ENCODE data around the gene IMMP2L. TPM values are rescaled to one million over a fixed set of nuclear protein-coding genes. Genes with fewer than 3 reads are reported as not detected.

Gene IMMP2L
- polyA plus RNA-seq, 1 of the 3 experiments (the other 2 are of a cell fraction) = 10.7 TPM

DNA sequence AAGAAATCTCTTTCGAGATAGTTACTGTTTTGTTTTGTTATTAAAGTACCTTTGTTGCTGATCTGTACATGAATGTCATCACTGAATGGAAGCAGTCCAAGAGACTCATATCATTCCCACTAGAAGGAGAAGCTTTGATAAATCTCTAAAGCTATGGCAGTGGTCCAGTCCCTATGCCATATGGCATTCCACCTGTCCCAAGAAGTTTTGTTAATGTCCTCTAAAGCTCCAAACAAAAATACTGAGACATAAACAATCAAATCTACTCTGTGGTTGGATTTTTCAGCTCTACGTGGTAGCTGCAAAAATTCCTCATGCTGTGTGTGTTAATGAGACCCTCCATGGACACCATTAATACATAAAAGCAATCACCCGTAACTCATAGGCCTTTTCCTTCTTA is 377.3 kb downstream of the IMMP2L start:
- H2AFZ ChIP-seq (ENCODE audit: low read depth) = no peak overlapping the region
- H4K20me1 ChIP-seq (ENCODE audit: insufficient read depth) = no peaks in the 10 kb centered on the region
- H3F3A ChIP-seq (replicated peaks; ENCODE audit: insufficient read depth) = no peaks in the 10 kb centered on the region
- H3K4me2 ChIP-seq = no peak overlapping the region
- no peaks in the 10 kb centered on the region for H3K9me2 ChIP-seq
- ChIA-PET CTCF (interaction anchor here (0.8 to 0.9 kb wide), 2 partner anchors 12 to 578 kb away, joined by 3 read pairs; no protein-coding TSS in a partner anchor), POLR2A (no interaction called here)
- H3K79me2 ChIP-seq (ENCODE audit: insufficient read depth) = no peaks in the 10 kb centered on the region
- no peak for DNase-seq
- H3K4me3 ChIP-seq (ENCODE audit: low read depth in 2 of 2, low read length in 1 of 2) = no peak overlapping the region
- no peak overlapping the region for H3K9ac ChIP-seq
- peaks cover 0 to 2% of the 10 kb centered on the region in 2 experiments; a peak in 1 of 4 replicates for H3K4me1 ChIP-seq (ENCODE audit: control insufficient read depth in 1 of 2, insufficient read depth in 2 of 2, low read depth in 1 of 2, low read length in 1 of 2)
- TF ChIP-seq GABPA (IDR thresholded peaks at IDR 0.05; ENCODE audit: low read depth) = no peak
- TF ChIP-seq NFIC (IDR thresholded peaks at IDR 0.05; ENCODE audit: borderline replicate concordance) = no peak
- no peaks in the 10 kb centered on the region for H3K9me3 ChIP-seq
- H3K27ac ChIP-seq (ENCODE audit: low read depth in 2 of 2, low read length in 1 of 2) = no peak overlapping the region
- H3K36me3 ChIP-seq (replicated peaks in 1 of 2; ENCODE audit: control insufficient read depth in 1 of 2, insufficient read depth in 2 of 2, low read length in 1 of 2) = peaks cover 0 to 2% of the 10 kb centered on the region in 2 experiments
- no peaks in the 10 kb centered on the region for H3K27me3 ChIP-seq (ENCODE audit: insufficient read depth)
- WGBS (ENCODE audit: low lambda C conversion rate) = 90% methylated on average over 3 of the region's 3 CpGs

DNA sequence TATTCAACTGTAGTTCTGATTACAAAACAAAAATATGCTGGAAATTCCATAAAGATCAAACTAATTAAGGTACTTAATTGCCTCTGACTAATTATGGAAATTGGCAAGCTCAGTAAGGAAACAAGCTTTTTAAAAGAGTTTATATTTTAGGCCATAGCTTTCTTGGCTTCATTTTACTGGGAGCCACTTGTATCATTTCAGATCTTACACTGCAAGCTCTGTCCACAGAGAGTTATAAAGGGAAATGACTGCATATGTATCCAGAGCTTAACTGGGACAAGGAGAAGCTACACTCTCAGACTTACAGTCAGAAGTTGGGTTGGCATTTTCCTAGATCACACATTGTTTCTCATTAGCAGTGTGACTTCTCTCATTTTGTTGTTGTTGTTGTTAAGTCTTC is 379.0 kb downstream of the IMMP2L start:
- Histone ChIP-seq H3K36me3 (replicated peaks in 1 of 2; ENCODE audit: control insufficient read depth in 1 of 2, insufficient read depth in 2 of 2, low read length in 1 of 2) (peaks cover 0 to 4% of the 10 kb centered on the region in 2 experiments), H2AFZ (ENCODE audit: low read depth) (no peak overlapping the region), H3K9me2 (no peaks in the 10 kb centered on the region), H3K4me2 (no peak overlapping the region), H3K4me3 (ENCODE audit: low read depth in 2 of 2, low read length in 1 of 2) (no peak overlapping the region), H4K20me1 (ENCODE audit: insufficient read depth) (no peaks in the 10 kb centered on the region), H3K9ac (no peak overlapping the region), H3K27me3 (ENCODE audit: insufficient read depth) (no peaks in the 10 kb centered on the region), H3K27ac (ENCODE audit: low read depth in 2 of 2, low read length in 1 of 2) (no peak overlapping the region), H3F3A (replicated peaks; ENCODE audit: insufficient read depth) (no peaks in the 10 kb centered on the region), H3K9me3 (no peaks in the 10 kb centered on the region), H3K4me1 (ENCODE audit: control insufficient read depth in 1 of 2, insufficient read depth in 2 of 2, low read depth in 1 of 2, low read length in 1 of 2) (no peaks in the 10 kb centered on the region; a peak in 1 of 4 replicates), H3K79me2 (ENCODE audit: insufficient read depth) (no peaks in the 10 kb centered on the region)
- no peak for DNase-seq
- ChIA-PET CTCF (interaction anchor here (1.3 kb wide), 1 partner anchor 10 kb away, joined by 3 read pairs; no protein-coding TSS in a partner anchor), POLR2A (no interaction called here)
- TF ChIP-seq NRF1 (IDR thresholded peaks at IDR 0.05; ENCODE audit: low read depth, low read length) = no peak
- TF ChIP-seq, protein P1, sequence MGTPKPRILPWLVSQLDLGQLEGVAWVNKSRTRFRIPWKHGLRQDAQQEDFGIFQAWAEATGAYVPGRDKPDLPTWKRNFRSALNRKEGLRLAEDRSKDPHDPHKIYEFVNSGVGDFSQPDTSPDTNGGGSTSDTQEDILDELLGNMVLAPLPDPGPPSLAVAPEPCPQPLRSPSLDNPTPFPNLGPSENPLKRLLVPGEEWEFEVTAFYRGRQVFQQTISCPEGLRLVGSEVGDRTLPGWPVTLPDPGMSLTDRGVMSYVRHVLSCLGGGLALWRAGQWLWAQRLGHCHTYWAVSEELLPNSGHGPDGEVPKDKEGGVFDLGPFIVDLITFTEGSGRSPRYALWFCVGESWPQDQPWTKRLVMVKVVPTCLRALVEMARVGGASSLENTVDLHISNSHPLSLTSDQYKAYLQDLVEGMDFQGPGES (IDR thresholded peaks at IDR 0.05; ENCODE audit: low read depth, low read length) = no peak
- TF ChIP-seq, protein P2, sequence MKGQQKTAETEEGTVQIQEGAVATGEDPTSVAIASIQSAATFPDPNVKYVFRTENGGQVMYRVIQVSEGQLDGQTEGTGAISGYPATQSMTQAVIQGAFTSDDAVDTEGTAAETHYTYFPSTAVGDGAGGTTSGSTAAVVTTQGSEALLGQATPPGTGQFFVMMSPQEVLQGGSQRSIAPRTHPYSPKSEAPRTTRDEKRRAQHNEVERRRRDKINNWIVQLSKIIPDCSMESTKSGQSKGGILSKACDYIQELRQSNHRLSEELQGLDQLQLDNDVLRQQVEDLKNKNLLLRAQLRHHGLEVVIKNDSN (IDR thresholded peaks at IDR 0.05; ENCODE audit: borderline replicate concordance, low read depth) = no peak
- TF ChIP-seq EP300 (IDR thresholded peaks at IDR 0.05; ENCODE audit: borderline replicate concordance in 1 of 2, low read depth in 1 of 2, low read length in 1 of 2) = no peak
- no peak for TF ChIP-seq MXI1 (IDR thresholded peaks at IDR 0.05; ENCODE audit: low read depth, low read length)
- no peak for TF ChIP-seq MEF2A (IDR thresholded peaks at IDR 0.05; ENCODE audit: borderline replicate concordance, low read depth)
- TF ChIP-seq FOXJ3 (CRISPR knock-in tag; IDR thresholded peaks at IDR 0.05) = no peak
- TF ChIP-seq FOSL2 (IDR thresholded peaks at IDR 0.05; ENCODE audit: borderline replicate concordance, low read depth) = no peak
- TF ChIP-seq GATA2 (CRISPR knock-in tag; IDR thresholded peaks at IDR 0.05) = no peak
- TF ChIP-seq CHD2 (IDR thresholded peaks at IDR 0.05; ENCODE audit: low read length, partially characterized antibody) = no peak
- TF ChIP-seq JUND (IDR thresholded peaks at IDR 0.05) = no peak
- TF ChIP-seq TCF12 (IDR thresholded peaks at IDR 0.05) = no peak
- TF ChIP-seq FOXM1 (IDR thresholded peaks at IDR 0.05; ENCODE audit: low read depth) = no peak
- no peak for TF ChIP-seq POLR2AphosphoS5 (IDR thresholded peaks at IDR 0.05; ENCODE audit: low read depth, low read length)
- TF ChIP-seq, protein P3, sequence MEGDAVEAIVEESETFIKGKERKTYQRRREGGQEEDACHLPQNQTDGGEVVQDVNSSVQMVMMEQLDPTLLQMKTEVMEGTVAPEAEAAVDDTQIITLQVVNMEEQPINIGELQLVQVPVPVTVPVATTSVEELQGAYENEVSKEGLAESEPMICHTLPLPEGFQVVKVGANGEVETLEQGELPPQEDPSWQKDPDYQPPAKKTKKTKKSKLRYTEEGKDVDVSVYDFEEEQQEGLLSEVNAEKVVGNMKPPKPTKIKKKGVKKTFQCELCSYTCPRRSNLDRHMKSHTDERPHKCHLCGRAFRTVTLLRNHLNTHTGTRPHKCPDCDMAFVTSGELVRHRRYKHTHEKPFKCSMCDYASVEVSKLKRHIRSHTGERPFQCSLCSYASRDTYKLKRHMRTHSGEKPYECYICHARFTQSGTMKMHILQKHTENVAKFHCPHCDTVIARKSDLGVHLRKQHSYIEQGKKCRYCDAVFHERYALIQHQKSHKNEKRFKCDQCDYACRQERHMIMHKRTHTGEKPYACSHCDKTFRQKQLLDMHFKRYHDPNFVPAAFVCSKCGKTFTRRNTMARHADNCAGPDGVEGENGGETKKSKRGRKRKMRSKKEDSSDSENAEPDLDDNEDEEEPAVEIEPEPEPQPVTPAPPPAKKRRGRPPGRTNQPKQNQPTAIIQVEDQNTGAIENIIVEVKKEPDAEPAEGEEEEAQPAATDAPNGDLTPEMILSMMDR (IDR thresholded peaks at IDR 0.05) = no peak
- TF ChIP-seq, protein P4, sequence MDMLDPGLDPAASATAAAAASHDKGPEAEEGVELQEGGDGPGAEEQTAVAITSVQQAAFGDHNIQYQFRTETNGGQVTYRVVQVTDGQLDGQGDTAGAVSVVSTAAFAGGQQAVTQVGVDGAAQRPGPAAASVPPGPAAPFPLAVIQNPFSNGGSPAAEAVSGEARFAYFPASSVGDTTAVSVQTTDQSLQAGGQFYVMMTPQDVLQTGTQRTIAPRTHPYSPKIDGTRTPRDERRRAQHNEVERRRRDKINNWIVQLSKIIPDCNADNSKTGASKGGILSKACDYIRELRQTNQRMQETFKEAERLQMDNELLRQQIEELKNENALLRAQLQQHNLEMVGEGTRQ (IDR thresholded peaks at IDR 0.05; ENCODE audit: borderline replicate concordance, low read depth, low read length) = no peak
- TF ChIP-seq, protein P5, sequence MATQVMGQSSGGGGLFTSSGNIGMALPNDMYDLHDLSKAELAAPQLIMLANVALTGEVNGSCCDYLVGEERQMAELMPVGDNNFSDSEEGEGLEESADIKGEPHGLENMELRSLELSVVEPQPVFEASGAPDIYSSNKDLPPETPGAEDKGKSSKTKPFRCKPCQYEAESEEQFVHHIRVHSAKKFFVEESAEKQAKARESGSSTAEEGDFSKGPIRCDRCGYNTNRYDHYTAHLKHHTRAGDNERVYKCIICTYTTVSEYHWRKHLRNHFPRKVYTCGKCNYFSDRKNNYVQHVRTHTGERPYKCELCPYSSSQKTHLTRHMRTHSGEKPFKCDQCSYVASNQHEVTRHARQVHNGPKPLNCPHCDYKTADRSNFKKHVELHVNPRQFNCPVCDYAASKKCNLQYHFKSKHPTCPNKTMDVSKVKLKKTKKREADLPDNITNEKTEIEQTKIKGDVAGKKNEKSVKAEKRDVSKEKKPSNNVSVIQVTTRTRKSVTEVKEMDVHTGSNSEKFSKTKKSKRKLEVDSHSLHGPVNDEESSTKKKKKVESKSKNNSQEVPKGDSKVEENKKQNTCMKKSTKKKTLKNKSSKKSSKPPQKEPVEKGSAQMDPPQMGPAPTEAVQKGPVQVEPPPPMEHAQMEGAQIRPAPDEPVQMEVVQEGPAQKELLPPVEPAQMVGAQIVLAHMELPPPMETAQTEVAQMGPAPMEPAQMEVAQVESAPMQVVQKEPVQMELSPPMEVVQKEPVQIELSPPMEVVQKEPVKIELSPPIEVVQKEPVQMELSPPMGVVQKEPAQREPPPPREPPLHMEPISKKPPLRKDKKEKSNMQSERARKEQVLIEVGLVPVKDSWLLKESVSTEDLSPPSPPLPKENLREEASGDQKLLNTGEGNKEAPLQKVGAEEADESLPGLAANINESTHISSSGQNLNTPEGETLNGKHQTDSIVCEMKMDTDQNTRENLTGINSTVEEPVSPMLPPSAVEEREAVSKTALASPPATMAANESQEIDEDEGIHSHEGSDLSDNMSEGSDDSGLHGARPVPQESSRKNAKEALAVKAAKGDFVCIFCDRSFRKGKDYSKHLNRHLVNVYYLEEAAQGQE (IDR thresholded peaks at IDR 0.05; ENCODE audit: low read depth, low read length) = no peak

All from SK-N-SH (cell line).